ENCODE data around the gene TARM1.

Gene TARM1

DNA sequence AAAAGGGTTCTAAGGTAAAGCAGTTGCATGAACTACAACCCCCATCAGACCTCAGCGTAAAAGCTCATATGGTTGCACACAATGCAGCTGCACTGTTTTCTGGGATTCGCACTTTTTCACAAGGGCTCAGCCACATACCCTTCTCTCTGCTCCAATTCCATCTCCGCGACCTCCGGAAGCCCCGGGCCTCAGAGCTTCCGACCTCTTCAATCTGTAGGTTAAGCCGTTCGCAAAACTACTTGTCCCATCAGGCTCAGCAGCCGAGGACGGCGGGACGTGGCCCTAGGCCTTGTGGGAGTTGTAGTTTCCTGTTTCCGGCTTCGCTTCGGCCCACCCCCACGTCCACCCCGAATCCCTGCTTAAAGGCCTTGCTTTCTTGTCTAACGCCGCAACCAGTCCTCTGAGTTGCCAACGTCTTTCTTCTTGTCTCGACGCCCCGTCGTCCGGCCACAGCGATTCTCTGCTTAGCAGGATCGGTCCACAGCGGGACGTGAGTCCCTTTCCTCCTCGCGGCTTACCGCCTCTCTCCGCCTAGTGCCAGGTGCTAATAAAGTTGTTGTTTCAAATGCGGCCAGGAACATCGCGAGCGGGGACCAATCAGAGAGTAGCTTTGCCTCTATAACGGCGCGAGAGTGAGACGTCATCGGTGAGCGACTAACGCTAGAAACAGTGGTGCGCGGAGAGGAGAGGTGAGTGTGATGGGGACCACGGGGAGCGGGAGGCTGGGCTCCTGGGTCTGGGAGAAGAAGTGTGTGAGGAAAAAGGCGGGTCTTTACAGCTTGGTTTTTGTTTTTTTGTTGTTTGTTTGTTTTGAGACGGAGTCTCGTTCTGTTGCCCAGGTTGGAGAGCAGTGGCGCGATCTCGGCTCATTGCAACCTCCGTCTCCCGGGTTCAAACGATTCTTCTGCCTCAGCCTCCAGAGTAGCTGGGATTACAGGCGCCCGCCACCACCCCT is 34.2 kb upstream of the TARM1 start, which contains the start of the genes PRPF31 and TFPT:
Gene PRPF31, plus strand, starts transcription at position 646 of the 955 bp plus-strand sequence. CDS start 2,525 bp downstream, outside the sequence.
Gene TFPT, minus strand, starts transcription at position 549 of the 955 bp plus-strand sequence. Its CDS starts 388 bp downstream, at position 161.
- FAIRE-seq = peak; percentile 99
- TF ChIP-seq POU2F2 (IDR thresholded peaks at IDR 0.05; ENCODE audit: low read depth, low read length) = peak; percentile 63
- TF ChIP-seq POLR2A (IDR thresholded peaks at IDR 0.05; ENCODE audit: low read depth, low read length) = peak; percentile 85
- peak; percentile 90 for TF ChIP-seq POLR2AphosphoS5 (IDR thresholded peaks at IDR 0.05; ENCODE audit: low read depth, low read length)
- TF ChIP-seq PAX5 (IDR thresholded peaks at IDR 0.05; ENCODE audit: insufficient read depth, low read length, severe bottlenecking) = peak; percentile 34
- no peak for TF ChIP-seq SPI1 (IDR thresholded peaks at IDR 0.05; ENCODE audit: low read depth, low read length)
- peak; percentile 91 for TF ChIP-seq TAF1 (IDR thresholded peaks at IDR 0.05; ENCODE audit: low read depth, low read length)
- peak; percentile 94 for DNase-seq (ENCODE audit: insufficient read length, low spot score)

DNA sequence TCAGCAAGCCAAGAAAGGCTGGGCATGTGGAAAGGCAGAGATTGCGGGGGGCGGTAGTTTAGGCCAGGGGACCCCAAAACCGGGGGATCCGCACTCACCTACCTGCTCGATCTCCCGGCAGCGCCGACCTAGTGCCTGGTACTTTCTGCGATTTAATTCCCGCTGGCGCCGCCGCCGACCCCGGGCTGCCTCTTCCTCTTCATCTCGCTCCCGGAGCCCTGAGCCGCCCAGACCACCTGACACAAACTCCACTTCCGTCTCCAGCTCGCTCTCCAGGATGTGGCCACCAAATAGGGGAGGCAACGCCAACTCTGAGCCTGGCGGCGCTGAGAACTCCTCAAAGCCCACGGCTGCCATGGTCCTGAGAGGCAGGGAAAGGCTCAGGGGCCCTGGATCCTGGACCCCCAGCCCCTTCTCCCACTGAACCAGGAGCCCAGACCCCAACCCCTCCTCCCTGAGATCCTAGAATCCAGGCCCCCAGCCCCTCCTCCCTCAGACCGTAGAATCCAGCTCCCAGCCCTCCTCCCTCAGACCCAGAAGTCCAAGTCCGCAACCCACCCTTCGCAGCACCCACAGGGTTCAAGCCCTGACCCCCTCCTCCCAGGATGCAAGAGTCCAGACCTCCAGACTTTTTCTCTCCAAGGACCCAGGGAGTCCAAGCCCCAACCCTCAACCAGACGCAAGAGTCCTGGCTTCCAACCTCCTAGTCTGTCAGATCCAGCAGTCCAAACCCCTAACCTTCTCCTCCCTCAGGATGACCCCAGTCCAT is 33.4 kb upstream of the TARM1 start:
- TF ChIP-seq TAF1 (IDR thresholded peaks at IDR 0.05; ENCODE audit: low read depth, low read length) (0 out of 2 replicates have a peak, but pooled peaks have one; percentile 40), PAX5 (IDR thresholded peaks at IDR 0.05; ENCODE audit: insufficient read depth, low read length, severe bottlenecking) (no peak), POU2F2 (IDR thresholded peaks at IDR 0.05; ENCODE audit: low read depth, low read length) (no peak), POLR2AphosphoS5 (IDR thresholded peaks at IDR 0.05; ENCODE audit: low read depth, low read length) (peak; percentile 72), POLR2A (IDR thresholded peaks at IDR 0.05; ENCODE audit: low read depth, low read length) (no peak), SPI1 (IDR thresholded peaks at IDR 0.05; ENCODE audit: low read depth, low read length) (peak; percentile 56)
- FAIRE-seq (no peak), DNase-seq (ENCODE audit: insufficient read length, low spot score) (no peak)

DNA sequence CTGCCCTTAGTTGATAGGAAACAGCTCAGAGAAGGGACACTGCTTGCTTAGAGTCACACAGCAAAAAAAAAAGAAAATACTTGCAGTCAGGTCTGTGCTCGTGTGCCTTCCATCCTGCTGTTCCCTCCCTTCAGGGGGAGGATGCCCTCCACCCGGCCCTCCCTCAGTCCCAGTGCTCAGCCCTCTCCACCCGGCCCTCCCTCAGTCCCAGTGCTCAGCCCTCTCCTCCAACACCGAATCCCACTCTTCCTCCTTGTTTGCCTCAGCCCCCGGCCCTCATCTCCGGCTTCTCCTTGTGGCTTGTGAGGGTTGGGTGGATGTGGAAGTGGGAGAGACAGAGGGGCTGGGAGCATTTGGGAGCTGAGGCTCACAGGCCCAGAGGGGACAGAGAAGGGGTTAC is 28.5 kb upstream of the TARM1 start:
- TF ChIP-seq SPI1 (IDR thresholded peaks at IDR 0.05; ENCODE audit: low read depth, low read length) (no peak), POLR2A (IDR thresholded peaks at IDR 0.05; ENCODE audit: low read depth, low read length) (no peak), POU2F2 (IDR thresholded peaks at IDR 0.05; ENCODE audit: low read depth, low read length) (no peak), PAX5 (IDR thresholded peaks at IDR 0.05; ENCODE audit: insufficient read depth, low read length, severe bottlenecking) (no peak), TAF1 (IDR thresholded peaks at IDR 0.05; ENCODE audit: low read depth, low read length) (no peak), POLR2AphosphoS5 (IDR thresholded peaks at IDR 0.05; ENCODE audit: low read depth, low read length) (no peak)
- FAIRE-seq = no peak
- no peak for DNase-seq (ENCODE audit: insufficient read length, low spot score)

DNA sequence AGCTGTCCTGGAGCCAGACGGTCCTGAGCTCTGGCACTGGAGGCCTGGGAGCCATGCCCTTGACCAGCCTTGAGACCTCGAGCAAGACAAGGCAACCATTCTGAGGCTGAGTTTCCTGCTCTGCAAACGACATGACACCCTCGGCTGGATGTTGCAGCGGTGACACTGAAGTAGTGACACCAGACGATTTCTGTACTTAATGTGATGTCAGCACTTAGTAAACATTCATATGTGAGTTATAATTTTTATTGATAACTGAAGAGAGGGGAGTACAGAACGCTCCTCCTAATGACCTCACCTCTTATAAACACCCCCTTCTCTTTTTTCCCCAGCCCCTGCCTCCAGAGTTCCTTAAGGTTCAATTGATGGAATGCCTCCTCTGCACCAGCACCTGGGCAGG is 27.3 kb upstream of the TARM1 start:
- DNase-seq (ENCODE audit: insufficient read length, low spot score) (no peak), FAIRE-seq (no peak)
- no peak for TF ChIP-seq POLR2A (IDR thresholded peaks at IDR 0.05; ENCODE audit: low read depth, low read length)
- no peak for TF ChIP-seq POU2F2 (IDR thresholded peaks at IDR 0.05; ENCODE audit: low read depth, low read length)
- no peak for TF ChIP-seq PAX5 (IDR thresholded peaks at IDR 0.05; ENCODE audit: insufficient read depth, low read length, severe bottlenecking)
- TF ChIP-seq SPI1 (IDR thresholded peaks at IDR 0.05; ENCODE audit: low read depth, low read length) = no peak
- no peak for TF ChIP-seq POLR2AphosphoS5 (IDR thresholded peaks at IDR 0.05; ENCODE audit: low read depth, low read length)
- TF ChIP-seq TAF1 (IDR thresholded peaks at IDR 0.05; ENCODE audit: low read depth, low read length) = no peak

DNA sequence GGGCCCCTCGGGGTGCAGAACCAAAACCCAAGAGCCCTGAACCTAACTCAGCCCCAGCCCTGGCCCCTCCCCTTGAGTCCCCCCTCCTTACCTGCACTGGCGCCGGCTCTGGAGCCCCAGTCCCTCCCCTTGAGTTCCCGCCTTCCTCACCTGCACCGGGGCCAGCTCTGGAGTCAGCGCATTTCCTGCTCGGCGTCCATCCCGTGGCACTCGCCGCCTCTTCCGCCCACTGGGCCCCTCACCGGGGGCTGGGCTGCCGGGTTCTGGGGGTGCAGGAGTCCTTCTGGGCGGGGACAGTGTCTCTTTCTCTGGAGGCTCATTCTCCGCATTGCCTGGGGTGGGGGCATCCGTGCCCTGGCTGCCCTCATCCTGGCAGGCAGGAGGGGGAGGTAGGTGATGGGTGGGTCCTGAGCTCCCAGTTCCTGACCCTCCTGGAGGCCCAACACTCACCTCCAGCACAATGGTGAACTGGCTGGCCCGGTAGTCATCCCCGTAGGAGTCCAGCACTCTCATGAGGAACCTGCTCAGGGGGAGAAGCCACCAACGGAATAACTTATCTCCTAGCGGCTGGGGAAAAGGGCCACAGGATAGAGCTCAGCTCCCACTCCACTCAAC is 26.8 kb upstream of the TARM1 start:
- no peak for TF ChIP-seq PAX5 (IDR thresholded peaks at IDR 0.05; ENCODE audit: insufficient read depth, low read length, severe bottlenecking)
- no peak for TF ChIP-seq TAF1 (IDR thresholded peaks at IDR 0.05; ENCODE audit: low read depth, low read length)
- TF ChIP-seq SPI1 (IDR thresholded peaks at IDR 0.05; ENCODE audit: low read depth, low read length) = no peak
- no peak for TF ChIP-seq POU2F2 (IDR thresholded peaks at IDR 0.05; ENCODE audit: low read depth, low read length)
- TF ChIP-seq POLR2AphosphoS5 (IDR thresholded peaks at IDR 0.05; ENCODE audit: low read depth, low read length) = no peak
- TF ChIP-seq POLR2A (IDR thresholded peaks at IDR 0.05; ENCODE audit: low read depth, low read length) = no peak
- FAIRE-seq (no peak), DNase-seq (ENCODE audit: insufficient read length, low spot score) (no peak)

DNA sequence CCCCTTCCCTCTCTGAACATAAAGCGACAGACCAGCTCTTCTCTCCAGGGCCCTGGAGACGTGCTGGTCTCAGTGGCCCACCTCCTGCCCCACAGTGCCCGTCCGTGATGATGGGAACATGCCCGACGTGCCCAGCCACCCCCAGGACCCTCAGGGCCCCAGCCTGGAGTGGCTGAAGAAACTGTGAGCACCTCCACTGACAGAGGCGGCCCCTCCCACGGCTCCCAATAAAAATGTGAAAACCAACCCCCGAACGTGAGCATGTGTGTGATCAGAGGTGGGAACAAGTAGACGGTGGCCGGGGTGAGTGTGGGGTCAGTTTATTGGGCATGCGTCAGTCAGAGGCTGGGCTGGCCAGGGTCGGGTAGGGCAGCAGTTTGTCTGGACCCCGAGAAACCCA is 25.6 kb upstream of the TARM1 start:
- no peak for FAIRE-seq
- TF ChIP-seq POLR2A (IDR thresholded peaks at IDR 0.05; ENCODE audit: low read depth, low read length) (no peak), POLR2AphosphoS5 (IDR thresholded peaks at IDR 0.05; ENCODE audit: low read depth, low read length) (no peak), POU2F2 (IDR thresholded peaks at IDR 0.05; ENCODE audit: low read depth, low read length) (no peak), TAF1 (IDR thresholded peaks at IDR 0.05; ENCODE audit: low read depth, low read length) (no peak), PAX5 (IDR thresholded peaks at IDR 0.05; ENCODE audit: insufficient read depth, low read length, severe bottlenecking) (no peak), SPI1 (IDR thresholded peaks at IDR 0.05; ENCODE audit: low read depth, low read length) (no peak)
- no peak for DNase-seq (ENCODE audit: insufficient read length, low spot score)

DNA sequence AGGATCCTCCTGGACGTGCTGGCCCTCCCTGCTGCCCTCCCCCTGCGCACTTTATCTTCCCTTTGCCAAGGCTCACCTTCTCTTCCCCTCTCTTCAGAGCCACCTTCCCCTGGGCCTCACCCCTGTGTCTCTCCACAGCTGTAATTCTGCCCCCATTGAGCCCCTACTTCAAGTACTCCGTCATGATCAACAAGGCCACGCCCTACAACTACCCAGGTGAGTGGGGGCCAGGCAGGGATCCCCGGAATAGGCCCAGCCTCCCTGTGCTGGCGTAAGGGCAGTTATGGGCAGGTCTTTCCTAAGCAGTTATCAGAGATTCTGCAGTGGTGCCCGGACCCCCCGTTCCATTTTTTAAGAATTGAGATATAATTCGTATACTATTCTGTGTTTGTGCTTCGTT is 24.6 kb upstream of the TARM1 start:
- TF ChIP-seq POLR2A (IDR thresholded peaks at IDR 0.05; ENCODE audit: low read depth, low read length) = no peak
- TF ChIP-seq PAX5 (IDR thresholded peaks at IDR 0.05; ENCODE audit: insufficient read depth, low read length, severe bottlenecking) = no peak
- no peak for TF ChIP-seq TAF1 (IDR thresholded peaks at IDR 0.05; ENCODE audit: low read depth, low read length)
- TF ChIP-seq POLR2AphosphoS5 (IDR thresholded peaks at IDR 0.05; ENCODE audit: low read depth, low read length) = no peak
- TF ChIP-seq POU2F2 (IDR thresholded peaks at IDR 0.05; ENCODE audit: low read depth, low read length) = no peak
- TF ChIP-seq SPI1 (IDR thresholded peaks at IDR 0.05; ENCODE audit: low read depth, low read length) = no peak
- no peak for DNase-seq (ENCODE audit: insufficient read length, low spot score)
- no peak for FAIRE-seq

DNA sequence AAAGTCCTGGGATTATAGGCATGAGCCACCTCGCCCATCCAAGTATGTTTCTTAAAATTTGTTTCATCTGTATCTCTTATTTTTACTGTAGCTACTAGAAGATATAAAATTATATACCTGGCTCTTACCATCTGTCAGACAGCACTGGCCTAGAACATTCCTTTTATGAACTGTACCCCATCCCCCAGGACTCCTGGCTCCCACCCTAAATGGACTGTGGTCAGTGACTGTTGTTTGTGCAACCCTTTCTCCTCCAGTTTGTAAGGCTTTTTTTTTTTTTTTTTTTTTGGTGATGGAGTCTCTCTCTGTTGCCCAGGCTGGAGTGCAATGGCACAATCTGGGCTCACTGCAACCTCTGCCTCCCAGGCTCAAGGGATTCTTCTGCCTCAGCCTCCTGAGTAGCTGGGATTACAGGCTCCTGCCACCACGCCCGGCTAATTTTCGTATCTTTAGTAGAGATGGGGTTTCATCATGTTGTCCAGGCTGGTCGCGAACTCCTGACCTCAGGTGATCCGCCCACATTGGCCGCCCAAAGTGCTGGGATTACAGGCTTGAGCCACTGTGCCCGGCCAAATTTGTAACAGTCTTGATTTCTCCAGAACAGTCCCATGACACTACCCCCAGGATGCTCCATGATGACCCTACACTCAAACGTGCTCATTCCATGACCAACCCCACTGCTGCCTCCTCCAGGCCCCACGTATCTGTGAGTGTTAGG is 24.0 kb upstream of the TARM1 start:
- no peak for FAIRE-seq
- TF ChIP-seq POLR2A (IDR thresholded peaks at IDR 0.05; ENCODE audit: low read depth, low read length) = no peak

More for the DNA sequence above, 24.0 kb upstream of the TARM1 start:
- no peak for DNase-seq (ENCODE audit: insufficient read length, low spot score)

Measured in GM12891 (cell line).